Left lung (tissue), 10 donors: Measurements from ENCODE around the gene SNX22. TPM values are rescaled to one million over a fixed set of nuclear protein-coding genes. Genes with fewer than 3 reads are reported as not detected.

Source experiments
- ATAC-seq: fragments of 200-7000 bp; cut with Tn5 transposase; one replicate; pipeline ENCODE4 v1.9.1; 2020; ENCODE audit warnings: moderate library complexity
- DNase-seq, 4 donors: peaks; one replicate each; pipeline ENCODE4 v3.0.0-alpha.2; 2013 to 2020
- H3K27ac ChIP-seq, 2 donors: fragments of 200-600 bp; sonication (generic) in 1 of 2; one replicate each; pipeline versions ENCODE4 v1.5.0 to v1.8.0; 2020 to 2021
- H3K27me3 ChIP-seq, 2 donors: fragments of 200-600 bp; sonication (generic) in 1 of 2; one replicate each; pipeline versions ENCODE4 v1.5.0 to v1.8.0; 2020 to 2021
- H3K36me3 ChIP-seq, 2 donors: fragments of 200-600 bp; sonication (generic) in 1 of 2; one replicate each; pipeline versions ENCODE4 v1.5.0 to v1.8.0; 2020 to 2021
- H3K4me1 ChIP-seq, 2 donors: fragments of 200-600 bp; one replicate each; pipeline ENCODE4 v1.8.0; 2021
- H3K4me3 ChIP-seq, 2 donors: fragments of 200-600 bp; sonication (generic) in 1 of 2; one replicate each; pipeline versions ENCODE4 v1.5.0 to v1.8.0; 2020 to 2021; ENCODE audit warnings: mild to moderate bottlenecking in 1 of 2
- H3K9me3 ChIP-seq, 2 donors: fragments of 200-600 bp; sonication (generic) in 1 of 2; one replicate each; pipeline versions ENCODE4 v1.5.0 to v1.8.0; 2020 to 2021
- CTCF ChIP-seq, 2 donors: fragments of 200-600 bp; sonication (generic) in 1 of 2; IDR thresholded peaks; one replicate each; pipeline versions ENCODE4 v1.5.0 to v1.8.0; 2021; ENCODE audit warnings: antibody characterized with exemption in 2 of 2
- intact Hi-C, 2 donors: fragments of 100-400 bp; cut with DNase I; formaldehyde crosslinking; loops; one replicate each; pipeline versions ENCODE4 v1.11.2 to v1.14.2; 2022
- polyA plus RNA-seq, 6 donors: library from polyadenylated mRNA; unstranded; fragments of 120-200 nt; gene quantifications; one replicate each; pipeline ENCODE4 v1.2.1, GENCODE V29; 2013; ENCODE audit not compliant: insufficient read length in 6 of 6
- total RNA-seq, 2 donors: library from RNA; stranded (reverse); fragmentation: NEBNext Ultra II Directional; extraction: Animal tissue kit (Norgen Biotek cat#: 25700); gene quantifications; one replicate each; pipeline ENCODE4 v1.2.1, GENCODE V29; 2021
- donor health status: DM: no; HTN: yes; CAD: no.
- donor health status: DM: no; HTN: no; CAD: no.

The SNX22 gene
- total and polyA plus RNA-seq, 8 donors = 1.8 to 7.4 (median 3.3) TPM

- peak in 1 of 4 donors; percentile 29 for DNase-seq
- Histone ChIP-seq H3K9me3 (no peaks in the 10 kb centered on the region), H3K27ac (no peak overlapping the region), H3K36me3 (peaks cover 3 to 50% of the 10 kb centered on the region in 2 donors), H3K27me3 (no peaks in the 10 kb centered on the region), H3K4me1 (no peaks in the 10 kb centered on the region), H3K4me3 (no peak overlapping the region)
- TF ChIP-seq CTCF (IDR thresholded peaks at IDR 0.05) = no peak
- intact Hi-C loops = no loop called here
- no peak for ATAC-seq
These were observed 7.4 kb upstream of the SNX22 start for GRCh38 chr15:64144192-64144564.

GRCh38 chr15:64144565-64145281, 6.8 kb upstream of the SNX22 start:
- Histone ChIP-seq H3K9me3 (no peaks in the 10 kb centered on the region), H3K4me1 (peaks cover 0 to 4% of the 10 kb centered on the region in 2 donors), H3K27ac (no peak overlapping the region), H3K36me3 (peaks cover 3 to 50% of the 10 kb centered on the region in 2 donors), H3K27me3 (no peaks in the 10 kb centered on the region), H3K4me3 (no peak overlapping the region)
- intact Hi-C loops = no loop called here
- no peak for DNase-seq
- peak; percentile 46 for ATAC-seq
- TF ChIP-seq CTCF (IDR thresholded peaks at IDR 0.05) = no peak

GRCh38 chr15:64146041-64146440, 5.5 kb upstream of the SNX22 start:
- no peak for TF ChIP-seq CTCF (IDR thresholded peaks at IDR 0.05)
- no peak overlapping the region for H3K27ac ChIP-seq
- ATAC-seq = no peak
- H3K4me1 ChIP-seq = peaks cover 0 to 15% of the 10 kb centered on the region in 2 donors
- peaks cover 0 to 7% of the 10 kb centered on the region in 2 donors for H3K27me3 ChIP-seq
- no peaks in the 10 kb centered on the region for H3K9me3 ChIP-seq
- H3K36me3 ChIP-seq = peaks cover 3 to 50% of the 10 kb centered on the region in 2 donors
- no peak overlapping the region for H3K4me3 ChIP-seq
- intact Hi-C loops = no loop called here
- DNase-seq = no peak

- H3K36me3 ChIP-seq = peaks cover 0 to 46% of the 10 kb centered on the region in 2 donors
- no peak for ATAC-seq
- intact Hi-C loops = no loop called here
These were observed 5.0 kb upstream of the SNX22 start for GRCh38 chr15:64146520-64146884.

More at GRCh38 chr15:64146520-64146884, 5.0 kb upstream of the SNX22 start:
- TF ChIP-seq CTCF (IDR thresholded peaks at IDR 0.05) = no peak
- Histone ChIP-seq H3K4me3 (no peak overlapping the region), H3K4me1 (peaks cover 0 to 20% of the 10 kb centered on the region in 2 donors), H3K27ac (no peak overlapping the region), H3K27me3 (peaks cover 2 to 12% of the 10 kb centered on the region in 2 donors), H3K9me3 (no peaks in the 10 kb centered on the region)
- no peak for DNase-seq
